HG03571 (cell line): ENCODE results near the gene SEPTIN5.
"Not testable (repeated sequence)": the region's sequence is repeated elsewhere in the genome, so short reads cannot be mapped to it uniquely, and the experiment has no call there.

Source experiments
- ATAC-seq: cut with Tn5 transposase; IDR thresholded peaks from one replicate; pipeline ENCODE4 v1.9.1; 2021; ENCODE audit not compliant: unreplicated experiment

Gene SEPTIN5

GRCh38 chr22:19680287-19680881 is 33.9 kb upstream of the SEPTIN5 start:
- no peak for ATAC-seq

GRCh38 chr22:19680911-19681862 is 33.1 kb upstream of the SEPTIN5 start:
- no peak for ATAC-seq

- no peak for ATAC-seq
Measured at GRCh38 chr22:19681863-19682245, 32.4 kb upstream of the SEPTIN5 start.

- no peak for ATAC-seq
Measured at GRCh38 chr22:19686946-19687345, 27.4 kb upstream of the SEPTIN5 start.

- ATAC-seq = no peak
Measured at GRCh38 chr22:19687561-19688300, 26.6 kb upstream of the SEPTIN5 start.

GRCh38 chr22:19688301-19689290 is 25.7 kb upstream of the SEPTIN5 start:
- ATAC-seq = no peak

- no peak for ATAC-seq
Measured at GRCh38 chr22:19689408-19689807, 24.9 kb upstream of the SEPTIN5 start.

GRCh38 chr22:19691007-19691720 is 23.1 kb upstream of the SEPTIN5 start:
- no peak for ATAC-seq

GRCh38 chr22:19691721-19692341 is 22.5 kb upstream of the SEPTIN5 start:
- ATAC-seq = no peak

GRCh38 chr22:19693581-19693980 is 20.7 kb upstream of the SEPTIN5 start:
- ATAC-seq = no peak

- ATAC-seq = no peak
Measured at GRCh38 chr22:19693981-19694670, 20.2 kb upstream of the SEPTIN5 start.

- no peak for ATAC-seq
Measured at GRCh38 chr22:19694696-19695095, 19.6 kb upstream of the SEPTIN5 start.

GRCh38 chr22:19696504-19697276 is 17.6 kb upstream of the SEPTIN5 start:
- ATAC-seq = no peak

- ATAC-seq = not testable (repeated sequence)
Measured at GRCh38 chr22:19697871-19698270, 16.4 kb upstream of the SEPTIN5 start.

GRCh38 chr22:19700790-19701419 is 13.4 kb upstream of the SEPTIN5 start:
- ATAC-seq = no peak

GRCh38 chr22:19701420-19702145 is 12.7 kb upstream of the SEPTIN5 start:
- no peak for ATAC-seq

GRCh38 chr22:19703869-19704268 is 10.4 kb upstream of the SEPTIN5 start:
- ATAC-seq = no peak
